NT2/D1 (cell line): Measurements from ENCODE around the gene SLC12A1.

Experiments used
- YY1 ChIP-seq: IDR thresholded peaks from 2 replicates; pipeline ENCODE4 v1.6.1; 2011; ENCODE audit not compliant: insufficient read length, insufficient read depth
- ZNF274 ChIP-seq: IDR thresholded peaks from 2 replicates; pipeline ENCODE4 v1.6.1; 2011; ENCODE audit warnings: mild to moderate bottlenecking, low read depth, low read length

DNA sequence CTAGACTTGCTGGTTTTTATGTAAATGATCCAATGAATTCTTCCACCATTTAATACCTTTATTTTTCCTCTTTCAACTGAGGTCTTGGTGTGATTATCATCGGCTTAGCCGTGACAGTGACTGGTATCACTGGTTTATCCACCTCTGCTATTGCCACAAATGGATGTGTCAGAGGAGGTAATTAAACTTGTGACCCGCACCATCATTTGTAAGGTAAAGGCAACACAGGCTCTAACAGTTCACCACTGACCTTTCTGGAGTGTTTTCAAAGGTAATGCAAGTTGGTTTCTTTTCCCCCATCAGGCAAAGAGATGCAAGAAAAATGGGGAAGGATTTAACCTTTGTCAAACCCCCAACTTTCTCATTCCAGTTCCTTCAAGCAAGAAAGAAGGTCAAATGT lies 19.7 kb downstream of the SLC12A1 start:
- TF ChIP-seq YY1 (no peak), ZNF274 (no peak)
